Stomach (tissue), 9 donors: ENCODE data around the gene PTPN14. TPM values are rescaled to one million over a fixed set of nuclear protein-coding genes. Genes with fewer than 3 reads are reported as not detected.

Experiments used
- DNase-seq, 2 donors: peaks; one replicate each; pipeline versions ENCODE4 v3.0.0 to v3.0.0-alpha.2; 2013 to 2019
- H3K27ac ChIP-seq, 5 donors: fragments of 200-600 bp in 4 of 5; sonication (generic) in 4 of 5; one replicate each; pipeline ENCODE4 v1.5.1; 2013 to 2019; ENCODE audit warnings: mild to moderate bottlenecking in 1 of 5, moderate library complexity in 1 of 5
- H3K27me3 ChIP-seq, 3 donors: fragments of 200-600 bp; sonication (generic); one replicate each; pipeline ENCODE4 v1.5.1; 2017 to 2019; ENCODE audit warnings: mixed run types in 1 of 3
- H3K36me3 ChIP-seq, 4 donors: fragments of 200-600 bp; sonication (generic); 1 replicate in 3 of 4; 2 replicates in 1 of 4; pipeline ENCODE4 v1.5.1; 2016 to 2019
- H3K4me1 ChIP-seq, 4 donors: fragments of 200-600 bp; sonication (generic); one replicate each; pipeline ENCODE4 v1.5.1; 2016 to 2019
- H3K4me3 ChIP-seq, 4 donors: fragments of 200-600 bp; sonication (generic) in 3 of 4; one replicate each; pipeline ENCODE4 v1.5.1; 2016 to 2019; ENCODE audit warnings: mild to moderate bottlenecking in 1 of 4
- H3K9me3 ChIP-seq, 4 donors: fragments of 200-600 bp; sonication (generic); one replicate each; pipeline ENCODE4 v1.5.1; 2016 to 2019
- EP300 ChIP-seq: sonication (generic); formaldehyde crosslinking; IDR thresholded peaks from one replicate; pipeline ENCODE4 v1.6.1; 2017; ENCODE audit warnings: antibody characterized with exemption
- POLR2A ChIP-seq, 4 donors: fragments of 450-650 bp; IDR thresholded peaks; one replicate each; pipeline ENCODE4 v1.6.1; 2016; ENCODE audit warnings: antibody characterized with exemption in 4 of 4, control low read depth in 2 of 4, mild to moderate bottlenecking in 1 of 4, moderate library complexity in 1 of 4
- POLR2AphosphoS5 ChIP-seq, 3 donors: sonication (generic); formaldehyde crosslinking; IDR thresholded peaks; one replicate each; pipeline ENCODE4 v1.6.1; 2016; ENCODE audit warnings: antibody characterized with exemption in 3 of 3
- WGBS, 5 donors: extraction: QIAGEN DNeasy Blood & Tissue Kit in 3 of 5; methylation state at CpG; one replicate each; pipeline versions ENCODE4 v1.1.5 to v1.1.7; 2013 to 2018; 5-methylcytosine and 5-hydroxymethylcytosine counted together
- intact Hi-C: fragments of 100-400 bp; cut with DNase I; formaldehyde crosslinking; loops from one replicate; pipeline ENCODE4 v1.15.1; 2023; ENCODE audit warnings: low total_unique reads
- polyA plus RNA-seq, 3 donors: library from polyadenylated mRNA; stranded (reverse); fragments of 200-250 nt; gene quantifications; one replicate each; pipeline ENCODE4 v1.2.3, GENCODE V29; 2013
- total RNA-seq, 5 donors: library from RNA; depleted of rRNA; stranded (reverse); fragments of >200 nt; gene quantifications; one replicate each; pipeline versions ENCODE4 v1.1.0 to v1.2.3, GENCODE V29; 2014 to 2016
- TF ChIP-seq, protein P1 (sequence below), 7 experiments: fragments of 450-650 bp in 4 of 7; fragments of 200-600 bp in 3 of 7; sonication (generic) in 3 of 7; IDR thresholded peaks; one replicate each; pipeline ENCODE4 v1.5.1; 2016 to 2019; ENCODE audit warnings: antibody characterized with exemption in 7 of 7, control low read depth in 2 of 7, mild to moderate bottlenecking in 1 of 7
- donor health status: healthy with polysubstance abuse.
- donor health status: Bipolar disorder and iron deficiency.
- donor health status: healthy.

The PTPN14 gene
- total and polyA plus RNA-seq, 8 donors: 1.7 to 44.6 (median 9.8) TPM

GRCh38 chr1:214440219-214440965 lies 111.0 kb downstream of the PTPN14 start:
- no peak for DNase-seq
- H3K27me3 ChIP-seq: no peaks in the 10 kb centered on the region
- 55 to 75% (median 59%) methylated on average over 4 of the region's 4 CpGs for WGBS, 5 donors

GRCh38 chr1:214439352-214440119 lies 111.9 kb downstream of the PTPN14 start:
- DNase-seq: peak; percentile 64 to 83
- Histone ChIP-seq H3K27ac (peak overlapping the region; percentile 30 to 88 (median 69)), H3K36me3 (no peaks in the 10 kb centered on the region), H3K9me3 (no peaks in the 10 kb centered on the region), H3K4me1 (peaks cover 0 to 48% (median 30%) of the 10 kb centered on the region in 4 donors), H3K4me3 (peak overlapping the region in 1 of 4 donors; percentile 6), H3K27me3 (no peaks in the 10 kb centered on the region)
- TF ChIP-seq POLR2AphosphoS5 (IDR thresholded peaks at IDR 0.05) (peak in 2 of 3 donors; percentile 73 to 75), POLR2A (IDR thresholded peaks at IDR 0.05) (no peak)
- WGBS, 5 donors: 15 to 44% (median 20%) methylated on average over 12 of the region's 12 CpGs
- intact Hi-C loops: no loop called here

More at GRCh38 chr1:214440219-214440965, 111.0 kb downstream of the PTPN14 start:
- Histone ChIP-seq H3K36me3 (no peaks in the 10 kb centered on the region), H3K27ac (peak overlapping the region; percentile 30 to 88 (median 69)), H3K9me3 (no peaks in the 10 kb centered on the region), H3K4me3 (no peak overlapping the region), H3K4me1 (peaks cover 0 to 57% (median 35%) of the 10 kb centered on the region in 4 donors)
- TF ChIP-seq POLR2AphosphoS5 (IDR thresholded peaks at IDR 0.05) (no peak), POLR2A (IDR thresholded peaks at IDR 0.05) (no peak), EP300 (no peak)
- TF ChIP-seq, protein P1, sequence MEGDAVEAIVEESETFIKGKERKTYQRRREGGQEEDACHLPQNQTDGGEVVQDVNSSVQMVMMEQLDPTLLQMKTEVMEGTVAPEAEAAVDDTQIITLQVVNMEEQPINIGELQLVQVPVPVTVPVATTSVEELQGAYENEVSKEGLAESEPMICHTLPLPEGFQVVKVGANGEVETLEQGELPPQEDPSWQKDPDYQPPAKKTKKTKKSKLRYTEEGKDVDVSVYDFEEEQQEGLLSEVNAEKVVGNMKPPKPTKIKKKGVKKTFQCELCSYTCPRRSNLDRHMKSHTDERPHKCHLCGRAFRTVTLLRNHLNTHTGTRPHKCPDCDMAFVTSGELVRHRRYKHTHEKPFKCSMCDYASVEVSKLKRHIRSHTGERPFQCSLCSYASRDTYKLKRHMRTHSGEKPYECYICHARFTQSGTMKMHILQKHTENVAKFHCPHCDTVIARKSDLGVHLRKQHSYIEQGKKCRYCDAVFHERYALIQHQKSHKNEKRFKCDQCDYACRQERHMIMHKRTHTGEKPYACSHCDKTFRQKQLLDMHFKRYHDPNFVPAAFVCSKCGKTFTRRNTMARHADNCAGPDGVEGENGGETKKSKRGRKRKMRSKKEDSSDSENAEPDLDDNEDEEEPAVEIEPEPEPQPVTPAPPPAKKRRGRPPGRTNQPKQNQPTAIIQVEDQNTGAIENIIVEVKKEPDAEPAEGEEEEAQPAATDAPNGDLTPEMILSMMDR (IDR thresholded peaks at IDR 0.05): no peak
- intact Hi-C loops: no loop called here

DNA sequence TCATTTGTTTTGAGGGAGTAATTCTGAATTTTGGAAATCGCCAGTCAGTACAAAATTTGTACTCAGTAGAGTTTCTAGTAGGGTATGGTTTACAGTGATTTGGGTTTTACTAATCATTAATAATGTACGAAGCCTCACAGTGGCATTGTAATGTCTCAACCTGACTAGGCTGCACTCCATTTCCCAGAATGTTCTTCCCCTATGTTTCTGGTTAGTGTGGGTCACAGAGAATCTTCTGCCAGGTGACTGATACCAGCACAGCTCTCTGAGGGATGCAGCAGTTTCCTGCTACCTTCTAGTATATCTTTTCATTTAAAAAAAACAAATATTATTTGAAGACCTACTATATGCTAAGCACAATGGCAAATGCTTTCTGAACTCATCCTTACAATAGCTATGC lies 112.9 kb downstream of the PTPN14 start:
- intact Hi-C loops: no loop called here
- TF ChIP-seq POLR2AphosphoS5 (IDR thresholded peaks at IDR 0.05): no peak
- TF ChIP-seq POLR2A (IDR thresholded peaks at IDR 0.05): no peak
- TF ChIP-seq, protein P1 (IDR thresholded peaks at IDR 0.05): no peak
- TF ChIP-seq EP300: no peak

DNA sequence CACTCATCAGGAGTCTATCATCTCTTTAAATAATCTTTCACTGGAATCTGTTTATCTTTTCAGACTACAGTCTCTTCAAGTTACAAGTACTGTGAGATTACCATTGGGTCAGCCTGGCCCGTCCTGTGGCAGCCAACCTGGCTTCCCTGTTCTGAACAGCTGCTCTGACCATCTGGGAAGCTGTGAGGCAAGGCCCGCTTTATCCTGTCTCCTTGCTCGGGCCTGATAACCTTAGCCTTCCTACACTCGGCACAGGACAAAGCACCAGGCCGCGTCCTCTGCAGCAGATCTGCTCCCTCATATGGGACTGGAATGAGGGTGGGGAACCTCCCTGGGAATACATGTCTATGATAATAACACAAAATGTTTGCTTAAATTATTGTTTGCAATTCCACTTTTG lies 113.3 kb downstream of the PTPN14 start:
- peak overlapping the region in 2 of 5 donors; percentile 32 to 88 for H3K27ac ChIP-seq
- H3K9me3 ChIP-seq: no peaks in the 10 kb centered on the region
- no peak overlapping the region for H3K4me3 ChIP-seq
- TF ChIP-seq POLR2A (IDR thresholded peaks at IDR 0.05): no peak
- TF ChIP-seq EP300: no peak
- TF ChIP-seq, protein P1 (IDR thresholded peaks at IDR 0.05): no peak
- TF ChIP-seq POLR2AphosphoS5 (IDR thresholded peaks at IDR 0.05): no peak
- H3K4me1 ChIP-seq: peaks cover 0 to 37% (median 25%) of the 10 kb centered on the region in 4 donors
- H3K36me3 ChIP-seq: no peaks in the 10 kb centered on the region
- H3K27me3 ChIP-seq: no peaks in the 10 kb centered on the region
- 71 to 79% (median 76%) methylated on average over 6 of the region's 6 CpGs for WGBS, 5 donors
- intact Hi-C loops: no loop called here
- DNase-seq: no peak

More for the DNA sequence above, 112.9 kb downstream of the PTPN14 start:
- DNase-seq: no peak
- no peak overlapping the region for H3K4me3 ChIP-seq
- H3K27ac ChIP-seq: peak overlapping the region in 1 of 5 donors; percentile 88
- H3K4me1 ChIP-seq: peaks cover 0 to 38% (median 25%) of the 10 kb centered on the region in 4 donors
- H3K9me3 ChIP-seq: no peaks in the 10 kb centered on the region
- H3K36me3 ChIP-seq: no peaks in the 10 kb centered on the region
- 87 to 94% (median 93%) methylated on average over 2 of the region's 2 CpGs for WGBS, 5 donors
- no peaks in the 10 kb centered on the region for H3K27me3 ChIP-seq
